ENCODE data around the gene SEMA4D. TPM values are rescaled to one million over a fixed set of nuclear protein-coding genes. Genes with fewer than 3 reads are reported as not detected.

SEMA4D gene
- total and polyA plus RNA-seq, 9 of the 15 experiments (the other 6 are each of a cell fraction or from before 2014, with no cell fraction given) = 0.38 to 5.1 (median 1.8) TPM

GRCh38 chr9:89453452-89453851 lies 44.5 kb downstream of the SEMA4D start:
- Histone ChIP-seq H3K36me3 (ENCODE audit: control insufficient read depth, insufficient read depth, low read length) (no peaks in the 10 kb centered on the region), H3K4me1 (replicated peaks in 1 of 2; ENCODE audit: control insufficient read depth in 2 of 2, insufficient read depth in 2 of 2, low read length in 2 of 2) (no peaks in the 10 kb centered on the region; a peak in 1 of 5 replicates), H2AFZ (ENCODE audit: low read depth, low read length) (no peak overlapping the region), H3K9ac (ENCODE audit: insufficient read depth in 1 of 2, low read depth in 2 of 2, low read length in 2 of 2) (no peak overlapping the region), H3K27ac (ENCODE audit: extremely low read depth, low read depth, low read length) (no peak overlapping the region), H3K4me2 (ENCODE audit: insufficient read depth, low read length) (no peak overlapping the region), H4K20me1 (replicated peaks; ENCODE audit: control insufficient read depth, insufficient read depth, low read length) (no peaks in the 10 kb centered on the region; the same call in 1 of the 2 replicates), H3K9me1 (ENCODE audit: control insufficient read depth, insufficient read depth, low read length) (no peaks in the 10 kb centered on the region), H3K9me3 (replicated peaks; ENCODE audit: control insufficient read depth, insufficient read depth, low read depth, low read length) (no peaks in the 10 kb centered on the region), H3K4me3 (no peak overlapping the region), H3K27me3 (ENCODE audit: control insufficient read depth in 2 of 2, insufficient read depth in 2 of 2, low read length in 2 of 2) (peaks cover 0 to 48% of the 10 kb centered on the region in 2 experiments; a peak in 3 of 5 replicates), H3K79me2 (ENCODE audit: control insufficient read depth, insufficient read depth, low read length) (no peaks in the 10 kb centered on the region)
- intact Hi-C loops (cut with micrococcal nuclease) (no loop called here), in situ Hi-C loops (cut with MboI) (no loop called here)
- no TSS peak for BruUV-seq (replicated peaks)
- ChIA-PET POLR2A (no interaction called here), CTCF (ENCODE audit: low intra/inter-chr PET ratio) (no interaction called here)
- ATAC-seq = no peak
- DNase-seq (ENCODE audit: extremely low read depth in 1 of 4, low spot score in 3 of 4) = no peak
- WGBS (ENCODE audit: insufficient coverage, low coverage, missing lambda C conversion rate) = 2% methylated on average over 8 of the region's 11 CpGs
- TF ChIP-seq STAT5B (CRISPR knock-in tag; IDR thresholded peaks at IDR 0.05) = no peak
- TF ChIP-seq ETV6 (IDR thresholded peaks at IDR 0.05; ENCODE audit: borderline replicate concordance in 1 of 2, low read depth in 2 of 2, low read length in 1 of 2) = no peak
- TF ChIP-seq ETV6 (CRISPR knock-in tag; IDR thresholded peaks at IDR 0.05; ENCODE audit: borderline replicate concordance) = no peak
- no peak for FAIRE-seq

DNA sequence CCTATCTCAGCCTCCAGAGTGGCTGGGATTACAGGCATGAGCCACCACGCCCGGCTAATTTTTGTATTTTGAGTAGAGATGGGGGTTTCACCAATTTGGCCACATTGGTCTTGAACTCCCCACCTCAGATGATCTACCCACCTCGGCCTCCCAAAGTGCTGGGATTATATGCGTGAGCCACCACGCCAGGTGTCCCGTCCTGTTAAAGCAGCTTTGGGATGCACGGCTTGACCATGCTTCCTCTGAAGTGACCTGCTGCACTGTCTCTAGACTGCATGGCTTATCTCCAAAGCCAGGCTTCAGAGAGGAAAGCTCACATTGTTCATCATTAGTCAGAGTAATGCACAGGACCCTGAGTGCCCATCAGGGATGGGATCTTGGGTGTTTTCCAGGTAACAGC lies 45.4 kb downstream of the SEMA4D start:
- FAIRE-seq (no peak), DNase-seq (ENCODE audit: extremely low read depth in 1 of 4, low spot score in 3 of 4) (no peak), ATAC-seq (no peak)
- intact Hi-C loops (cut with micrococcal nuclease) (no loop called here), in situ Hi-C loops (cut with MboI) (no loop called here)
- POLR2A ChIA-PET = no interaction called here
- Histone ChIP-seq H3K9me1 (ENCODE audit: control insufficient read depth, insufficient read depth, low read length) (no peaks in the 10 kb centered on the region), H3K9ac (ENCODE audit: insufficient read depth in 1 of 2, low read depth in 2 of 2, low read length in 2 of 2) (no peak overlapping the region), H3K36me3 (ENCODE audit: control insufficient read depth, insufficient read depth, low read length) (no peaks in the 10 kb centered on the region), H3K9me3 (replicated peaks; ENCODE audit: control insufficient read depth, insufficient read depth, low read depth, low read length) (no peaks in the 10 kb centered on the region), H3K27me3 (ENCODE audit: control insufficient read depth in 2 of 2, insufficient read depth in 2 of 2, low read length in 2 of 2) (peaks cover 0 to 46% of the 10 kb centered on the region in 2 experiments; a peak in 3 of 5 replicates), H3K4me2 (ENCODE audit: insufficient read depth, low read length) (no peak overlapping the region), H4K20me1 (replicated peaks; ENCODE audit: control insufficient read depth, insufficient read depth, low read length) (no peaks in the 10 kb centered on the region; the same call in 1 of the 2 replicates), H3K79me2 (ENCODE audit: control insufficient read depth, insufficient read depth, low read length) (no peaks in the 10 kb centered on the region), H3K4me3 (no peak overlapping the region), H3K27ac (ENCODE audit: extremely low read depth, low read depth, low read length) (no peak overlapping the region), H3K4me1 (replicated peaks in 1 of 2; ENCODE audit: control insufficient read depth in 2 of 2, insufficient read depth in 2 of 2, low read length in 2 of 2) (no peaks in the 10 kb centered on the region; a peak in 1 of 5 replicates), H2AFZ (ENCODE audit: low read depth, low read length) (no peak overlapping the region)
- TF ChIP-seq NRF1 (conservative IDR thresholded peaks at IDR 0.05 in 1 of 2, IDR thresholded peaks at IDR 0.05 in 1 of 2) = no peak
- peak; percentile 21; the same call in 1 of the 2 replicates for TF ChIP-seq CBFA2T3 (IDR thresholded peaks at IDR 0.05)
- CTCF ChIA-PET (ENCODE audit: low intra/inter-chr PET ratio) = no interaction called here
- WGBS (ENCODE audit: insufficient coverage, low coverage, missing lambda C conversion rate) = 2% methylated on average over 7 of the region's 7 CpGs
- no TSS peak for BruUV-seq (replicated peaks)

Data from K562 (cell line).